GM11168 (cell line): ENCODE results near the gene PCSK6.

Experiments used
- in situ Hi-C: fragments of 300-500 bp; cut with MboI; formaldehyde crosslinking; loops from one replicate; pipeline ENCODE4 v1.12.0; 2022; ENCODE audit warnings: low sequenced_read_pairs; ENCODE audit not compliant: unreplicated experiment

Gene PCSK6

DNA sequence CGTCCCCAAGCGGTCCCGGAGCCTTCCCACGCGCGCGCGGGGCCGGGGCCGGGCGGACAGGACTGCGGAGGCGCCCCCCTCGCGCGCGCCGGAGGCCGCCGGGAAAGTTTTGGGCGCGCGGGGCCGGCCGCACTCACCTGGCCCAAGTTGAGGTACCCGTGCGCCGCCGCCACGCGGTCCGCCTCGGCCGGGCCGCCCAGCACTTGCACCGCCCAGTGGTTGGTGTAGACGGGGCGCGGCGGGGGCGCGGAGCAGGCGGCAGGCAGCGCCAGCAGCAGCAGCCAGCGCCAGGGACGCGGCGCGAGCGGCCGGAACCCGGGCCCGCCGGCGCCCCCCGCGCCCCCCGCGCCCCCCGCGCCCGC is 289 bp downstream of the PCSK6 start:
- in situ Hi-C loops: no loop called here

DNA sequence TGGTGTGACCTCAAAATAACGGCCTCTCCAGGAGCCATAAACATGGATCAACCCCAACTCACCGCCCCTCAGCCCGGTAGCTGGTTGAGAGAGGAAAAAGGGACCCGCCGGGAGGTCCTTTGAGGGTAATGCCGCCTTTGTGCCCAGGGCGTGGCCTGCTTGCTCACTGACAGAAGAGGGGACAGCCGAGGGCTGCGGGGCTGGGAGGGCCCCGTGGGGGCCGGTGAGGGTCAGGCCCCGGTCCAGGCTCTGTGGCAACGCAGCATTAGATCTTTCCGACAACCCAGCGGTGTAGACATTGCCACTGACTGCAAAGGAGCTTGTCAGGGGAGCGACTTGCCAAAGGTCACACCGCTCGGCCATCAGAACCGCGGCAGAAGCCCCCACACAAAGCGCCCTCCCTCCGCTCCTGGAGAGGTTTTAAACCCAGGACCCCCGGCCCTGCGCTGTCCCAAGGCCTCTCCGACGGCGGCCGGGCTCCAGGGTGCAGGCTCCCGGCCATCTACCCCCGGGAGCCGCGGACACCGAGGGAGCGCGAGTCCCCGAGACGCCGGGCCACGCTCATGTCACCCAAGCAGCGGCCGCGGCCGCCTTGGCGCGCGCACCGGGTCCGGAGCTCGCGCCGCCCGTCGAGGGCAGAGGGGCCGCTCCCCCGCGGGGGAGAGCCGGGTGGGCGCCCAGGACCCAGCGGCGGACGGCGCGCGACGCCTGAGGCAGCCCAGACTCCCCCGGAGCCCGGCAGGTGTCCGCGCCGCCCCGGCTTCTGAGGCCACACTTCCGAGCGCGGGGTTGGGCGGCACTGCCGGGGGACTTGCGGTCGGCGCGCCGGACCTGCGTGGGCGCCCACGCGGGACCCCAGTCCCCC is 975 bp downstream of the PCSK6 start:
- in situ Hi-C loops: no loop called here

DNA sequence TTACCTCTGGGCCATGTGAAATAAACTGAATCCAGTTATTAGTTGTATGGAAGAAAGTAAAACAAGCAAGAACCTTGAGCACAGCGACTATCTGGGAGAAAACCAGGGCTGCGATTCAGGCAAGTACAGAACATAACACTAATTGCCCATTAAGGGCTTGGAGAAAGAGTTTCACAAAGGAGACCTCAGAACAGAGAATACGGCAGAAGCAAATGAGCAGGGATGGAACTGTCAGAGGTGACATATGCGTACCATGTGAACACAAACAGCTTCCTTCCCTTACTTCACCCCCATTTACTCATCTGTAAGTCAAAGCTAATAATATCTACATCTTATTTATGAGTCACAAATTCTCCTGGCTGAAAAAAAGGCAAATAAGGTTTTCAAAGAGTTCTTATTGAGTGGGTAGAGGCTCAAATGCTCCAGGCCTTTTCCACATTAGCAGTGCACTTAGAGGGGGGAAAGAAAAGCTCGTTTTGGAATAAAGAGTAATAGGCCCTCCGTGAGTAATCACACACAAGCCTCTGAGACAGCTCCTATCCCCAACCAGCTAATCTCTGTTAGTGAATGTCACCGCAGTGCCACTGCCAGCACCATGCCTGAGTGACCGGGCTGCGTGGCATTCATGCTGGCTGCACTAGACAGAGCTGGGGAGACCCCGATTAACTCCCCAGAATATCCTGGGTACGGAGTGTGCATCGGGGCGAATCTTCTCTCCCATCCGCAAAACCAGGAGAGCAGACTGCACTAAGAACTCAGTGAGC is 2.6 kb downstream of the PCSK6 start:
- in situ Hi-C loops: no loop called here

DNA sequence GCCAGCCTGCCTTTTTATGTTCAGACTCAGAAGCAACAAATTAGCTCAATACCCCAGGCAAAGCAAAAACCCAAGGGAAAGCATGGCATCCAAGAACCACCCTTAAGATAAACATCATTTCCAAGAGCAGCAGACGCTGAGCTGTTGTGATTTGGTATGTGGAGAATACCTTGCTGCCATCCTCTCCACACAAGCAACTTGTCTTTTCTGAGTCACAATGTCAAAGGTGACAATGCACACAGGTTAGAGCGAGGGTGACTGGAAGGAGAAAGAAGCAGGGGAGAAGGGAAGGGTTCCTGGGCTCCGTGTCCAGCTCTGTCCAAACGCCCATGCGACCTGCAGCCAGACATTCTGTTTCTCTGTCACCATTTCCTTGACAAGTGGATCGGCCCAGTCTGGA is 6.0 kb downstream of the PCSK6 start:
- in situ Hi-C loops: no loop called here

DNA sequence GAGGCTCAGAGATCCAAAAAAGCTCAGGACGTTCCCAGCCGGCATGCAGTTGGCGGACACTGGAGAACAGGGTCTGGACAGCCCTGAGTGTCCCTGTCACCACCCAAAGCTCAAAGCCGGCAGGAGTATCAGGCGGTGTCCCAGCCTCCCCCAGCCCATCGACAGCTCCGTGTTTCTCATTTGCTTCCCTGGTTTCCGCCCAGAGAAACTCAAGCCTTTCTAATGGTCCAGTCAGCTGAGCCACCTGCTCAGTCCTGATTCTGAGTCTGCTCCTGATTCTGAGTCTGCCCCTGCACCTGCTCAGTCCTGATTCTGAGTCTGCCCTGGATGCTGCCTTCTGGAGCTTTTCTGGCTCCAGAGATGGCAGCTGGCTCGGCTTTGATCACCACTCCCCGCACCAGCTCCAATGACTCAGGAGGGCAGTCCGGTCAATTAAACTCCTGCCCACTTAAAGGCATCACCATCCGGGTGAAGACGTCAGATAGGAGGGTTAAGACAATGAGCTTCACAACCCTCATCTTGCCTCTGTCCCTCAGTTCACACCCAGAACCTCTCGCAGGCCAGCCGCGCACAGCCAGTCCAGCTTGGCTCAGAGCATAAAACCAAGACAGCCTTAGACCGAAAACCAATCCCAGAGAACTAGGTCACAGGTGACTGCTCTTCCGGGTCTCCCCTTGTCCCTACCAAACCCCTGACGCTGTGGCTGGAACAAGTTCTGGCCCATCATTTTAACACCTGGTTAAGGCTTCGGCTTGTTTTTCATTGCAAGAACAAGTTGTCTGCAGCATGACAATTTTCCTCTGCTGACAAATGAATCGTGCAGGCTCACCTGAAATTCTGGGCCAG is 6.8 kb downstream of the PCSK6 start:
- in situ Hi-C loops: no loop called here

DNA sequence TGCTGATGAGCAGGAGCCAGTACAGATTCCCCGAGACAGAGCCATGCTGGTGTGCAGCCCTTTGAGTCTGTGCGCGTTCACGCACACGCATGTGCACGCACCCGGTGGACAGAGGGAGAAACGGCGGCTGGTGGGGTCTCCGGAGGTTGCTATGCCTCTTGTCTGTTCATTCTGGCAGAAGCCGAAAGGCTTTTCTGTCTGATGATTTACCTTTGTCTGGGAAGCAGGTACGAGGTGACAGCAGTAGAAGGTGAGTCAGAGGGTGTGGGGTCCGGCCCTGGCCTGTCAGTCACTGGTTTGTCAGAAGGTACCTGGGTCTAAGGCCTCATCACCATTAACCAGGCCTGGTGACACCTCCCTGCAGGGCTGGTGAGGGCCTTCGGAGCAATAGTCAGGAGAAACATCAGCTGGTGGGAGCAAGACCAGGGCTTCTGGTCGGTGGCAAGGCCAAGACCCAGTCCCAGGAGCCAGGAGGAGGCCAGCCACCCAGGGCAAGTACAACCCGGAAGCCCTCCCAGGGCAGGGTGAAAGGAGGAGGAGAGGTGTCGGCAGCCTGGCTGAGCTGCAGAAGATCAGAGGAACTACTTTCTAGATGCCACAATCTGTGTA is 7.5 kb downstream of the PCSK6 start:
- in situ Hi-C loops: no loop called here

DNA sequence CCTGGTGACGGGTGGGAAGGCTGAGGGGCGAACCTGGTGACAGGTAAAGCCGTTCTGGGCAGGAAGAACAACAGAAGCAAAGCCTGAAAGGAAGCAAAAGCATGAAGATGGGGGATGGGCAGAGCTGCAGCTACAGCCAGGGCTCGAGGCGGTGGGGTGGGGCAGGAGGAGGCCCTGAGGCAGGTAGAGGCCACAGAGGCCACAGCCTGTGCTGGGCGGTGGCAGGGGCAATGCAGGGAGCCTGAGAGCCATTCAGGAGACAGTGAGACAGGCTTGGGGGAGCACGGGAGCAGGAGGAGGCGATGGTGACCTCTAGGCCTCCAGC is 8.2 kb downstream of the PCSK6 start:
- in situ Hi-C loops: no loop called here

DNA sequence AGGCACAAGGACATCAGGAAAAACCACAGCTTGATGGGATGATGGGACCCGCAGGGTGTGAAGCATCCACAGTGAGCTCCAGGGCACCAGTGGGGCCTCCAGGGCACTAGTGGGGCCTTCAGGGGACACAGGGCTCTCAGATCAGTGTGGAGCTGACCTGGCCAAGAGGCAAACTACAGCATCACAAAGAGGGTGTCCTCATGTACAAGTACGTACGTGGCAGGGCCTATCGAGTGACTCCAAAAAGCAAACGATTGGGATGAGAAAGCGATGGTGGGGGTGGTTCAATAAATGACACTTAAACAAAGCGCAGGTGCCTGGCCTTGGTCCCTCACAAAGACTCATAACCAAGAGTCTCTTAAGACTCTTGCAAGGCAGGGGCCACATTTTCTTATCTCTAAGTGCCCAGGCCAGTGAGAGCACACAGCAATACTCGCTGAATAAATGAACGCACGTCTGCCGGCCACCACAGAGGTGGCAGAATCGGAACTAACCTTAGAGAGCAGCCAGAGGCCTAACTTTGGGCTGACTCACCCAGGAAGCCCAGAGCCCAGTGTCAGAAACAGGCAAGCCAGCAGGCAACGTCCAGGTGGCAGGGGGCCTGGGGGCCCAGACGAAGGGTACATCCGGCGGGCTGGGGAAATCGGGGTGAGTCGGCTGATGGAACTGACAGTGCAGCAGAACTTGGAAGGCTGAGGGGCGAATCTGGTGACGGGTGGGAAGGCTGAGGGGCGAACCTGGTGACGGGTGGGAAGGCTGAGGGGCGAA is 8.7 kb downstream of the PCSK6 start:
- in situ Hi-C loops: no loop called here

DNA sequence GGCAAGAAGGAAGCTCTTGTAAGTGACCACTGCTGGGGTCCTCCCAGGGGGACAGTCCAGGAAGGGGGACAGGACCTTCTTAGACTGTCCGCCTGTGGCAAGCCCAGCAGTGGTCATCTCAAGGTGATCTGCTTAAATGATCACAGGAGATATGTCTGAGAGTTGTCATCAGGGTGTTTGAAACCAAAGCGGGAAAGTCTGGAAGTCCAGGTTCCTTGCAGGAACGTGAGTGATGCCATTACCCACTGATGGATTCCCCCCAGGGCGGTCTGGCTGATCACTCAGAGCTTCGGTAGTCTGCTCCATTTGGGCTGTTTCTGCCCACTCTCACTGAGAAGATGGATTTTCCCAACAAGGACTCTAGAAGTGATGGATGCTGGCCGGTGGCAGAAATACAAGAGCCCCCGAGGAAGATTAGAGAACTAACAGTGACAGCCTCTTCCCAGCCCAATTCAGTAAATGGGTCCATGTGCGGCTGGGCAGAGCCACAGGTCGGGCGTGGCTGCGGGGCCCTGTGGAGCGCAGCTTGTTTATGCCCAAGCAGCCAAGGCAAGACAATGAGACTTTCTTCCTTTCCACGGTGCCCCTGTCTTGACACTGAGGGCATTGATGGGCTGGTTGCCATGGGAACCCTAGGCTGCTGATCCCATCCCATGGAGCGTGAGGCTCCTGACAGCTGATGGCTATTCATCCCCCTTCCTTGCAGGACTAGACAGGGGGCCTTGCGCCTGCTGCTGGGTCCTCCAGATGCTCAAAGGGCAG is 9.5 kb downstream of the PCSK6 start:
- in situ Hi-C loops: no loop called here

DNA sequence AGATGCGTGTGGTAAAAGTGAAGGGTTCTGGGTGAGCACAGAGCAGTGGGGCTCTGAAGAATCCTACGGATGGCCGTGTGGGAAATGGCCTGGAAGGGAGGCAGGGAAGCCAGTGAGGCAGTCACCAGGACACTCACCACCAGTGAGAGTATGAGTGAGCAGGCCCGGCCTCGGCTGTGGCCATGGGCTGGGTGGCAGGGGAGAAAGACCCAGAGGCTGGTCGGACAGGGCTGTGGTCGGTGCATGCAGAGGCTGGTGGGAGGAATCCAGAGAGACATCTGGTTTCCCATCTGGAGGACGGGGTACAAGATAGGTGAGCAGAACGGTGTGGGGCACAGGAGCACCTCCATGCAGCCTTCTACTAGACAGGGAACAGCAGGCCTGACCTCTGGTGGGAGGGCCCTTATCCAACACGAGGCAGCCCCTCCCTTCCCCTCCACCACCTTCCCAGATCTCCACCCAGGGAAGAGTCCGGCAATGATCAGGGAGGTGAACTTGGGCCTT is 10.1 kb downstream of the PCSK6 start:
- in situ Hi-C loops: no loop called here

DNA sequence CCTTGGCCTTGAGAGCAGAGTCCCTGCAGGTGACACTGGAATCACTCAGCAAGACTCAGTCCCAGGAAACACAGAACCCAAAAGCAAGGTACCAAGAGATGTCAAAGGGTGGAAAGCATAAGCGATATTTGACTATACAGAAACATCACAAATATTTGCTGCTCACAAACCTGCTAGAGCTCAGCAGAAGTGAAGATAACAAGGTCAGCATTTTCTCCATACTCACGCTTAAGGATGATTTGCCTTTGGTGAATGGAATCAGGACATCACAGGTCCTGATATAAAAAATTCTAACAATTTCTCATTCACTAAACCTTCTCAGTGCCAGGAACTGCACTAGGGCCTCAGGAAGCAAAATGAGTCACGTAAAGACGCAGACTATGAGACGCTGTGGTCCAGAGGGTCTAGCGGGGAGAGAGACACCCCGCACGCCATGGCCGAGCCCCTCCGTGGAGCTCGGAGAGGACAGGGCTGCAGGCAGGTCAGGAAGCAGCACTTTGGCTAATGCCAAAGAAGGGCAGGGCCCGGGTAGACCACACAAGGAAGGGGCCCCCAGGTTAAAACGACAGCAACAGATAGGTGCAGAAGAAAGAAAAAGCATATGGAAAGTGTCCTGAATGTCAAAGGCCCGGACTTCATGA is 10.7 kb downstream of the PCSK6 start:
- in situ Hi-C loops: no loop called here

DNA sequence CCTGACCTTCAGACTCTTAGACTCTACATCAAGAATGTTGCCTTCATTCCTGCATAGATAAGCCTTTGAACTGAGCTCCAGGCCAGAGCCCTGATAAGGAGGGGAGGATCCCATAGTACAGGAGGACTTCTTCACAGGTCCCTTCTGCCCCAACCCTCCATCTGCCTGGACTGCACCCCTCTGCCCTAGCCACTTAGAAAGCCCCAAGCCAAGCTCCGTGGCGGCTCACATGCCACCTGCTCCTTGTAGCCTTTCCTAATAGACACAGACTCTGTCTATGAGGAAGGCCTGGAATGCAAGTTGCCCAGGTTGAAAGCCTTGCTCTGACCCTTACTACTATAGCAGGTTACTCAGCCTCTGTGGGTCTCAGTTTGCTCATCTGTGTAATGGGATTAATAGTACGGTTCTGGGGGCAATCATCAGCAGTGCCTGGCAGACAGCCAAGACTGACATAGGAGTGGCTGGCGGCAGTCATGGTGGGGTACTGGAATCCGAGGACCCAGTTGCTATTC is 11.6 kb downstream of the PCSK6 start:
- in situ Hi-C loops: no loop called here

DNA sequence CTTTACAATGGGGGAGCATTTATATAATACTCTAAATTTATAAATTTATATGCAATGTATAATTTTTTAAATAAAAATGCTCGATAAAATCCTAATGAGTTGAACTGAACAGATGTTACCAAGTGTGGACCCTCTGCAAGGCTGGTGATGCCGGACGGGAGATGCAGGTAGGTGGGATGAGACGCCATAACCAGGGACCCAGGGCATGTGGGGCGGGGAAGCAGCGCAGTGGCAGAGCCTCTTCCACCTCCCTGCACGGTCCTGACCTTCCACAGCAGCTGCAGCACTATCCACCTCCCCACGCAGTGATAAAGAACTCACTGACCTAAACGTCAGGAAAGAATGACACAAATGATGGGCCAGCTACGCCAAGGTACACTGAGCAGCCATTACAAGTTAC is 12.8 kb downstream of the PCSK6 start:
- in situ Hi-C loops: no loop called here

DNA sequence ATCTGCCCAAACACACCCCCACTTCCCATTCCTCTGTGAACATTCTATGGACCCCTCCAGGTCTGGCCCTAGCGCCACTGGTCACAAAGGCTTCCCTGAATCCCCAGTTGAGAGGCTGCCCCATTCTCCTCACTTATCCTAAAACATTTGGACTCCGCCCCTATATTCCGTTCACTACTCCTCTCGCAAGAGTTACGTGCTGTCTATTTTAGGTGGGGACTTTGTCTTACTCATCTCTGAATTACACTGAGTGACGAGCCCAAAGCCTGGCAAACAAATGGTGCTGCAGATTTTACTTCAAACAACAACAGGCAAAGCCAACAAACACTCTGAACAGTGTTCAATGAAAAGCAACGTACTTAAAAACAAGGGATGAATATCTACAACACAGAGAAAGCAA is 14.5 kb downstream of the PCSK6 start:
- in situ Hi-C loops: no loop called here

DNA sequence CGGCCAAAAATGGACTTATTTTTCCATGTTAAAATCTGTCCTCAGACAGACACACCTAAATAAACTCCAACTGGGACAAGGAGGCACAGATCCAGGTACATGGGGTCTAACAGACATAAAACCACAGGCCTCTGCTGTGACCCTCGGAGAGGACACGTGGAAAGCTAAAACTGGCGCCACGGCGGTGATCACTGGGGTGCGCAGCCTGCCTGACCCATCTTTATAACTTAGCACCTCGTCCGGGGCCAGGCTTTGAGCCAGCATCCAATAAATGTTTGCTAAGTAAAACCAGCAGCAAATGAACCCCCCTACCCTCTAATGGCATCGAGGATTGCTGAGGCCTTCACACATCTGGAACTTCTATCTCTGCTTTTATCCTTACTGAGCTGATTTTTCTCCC is 15.3 kb downstream of the PCSK6 start:
- in situ Hi-C loops: no loop called here

DNA sequence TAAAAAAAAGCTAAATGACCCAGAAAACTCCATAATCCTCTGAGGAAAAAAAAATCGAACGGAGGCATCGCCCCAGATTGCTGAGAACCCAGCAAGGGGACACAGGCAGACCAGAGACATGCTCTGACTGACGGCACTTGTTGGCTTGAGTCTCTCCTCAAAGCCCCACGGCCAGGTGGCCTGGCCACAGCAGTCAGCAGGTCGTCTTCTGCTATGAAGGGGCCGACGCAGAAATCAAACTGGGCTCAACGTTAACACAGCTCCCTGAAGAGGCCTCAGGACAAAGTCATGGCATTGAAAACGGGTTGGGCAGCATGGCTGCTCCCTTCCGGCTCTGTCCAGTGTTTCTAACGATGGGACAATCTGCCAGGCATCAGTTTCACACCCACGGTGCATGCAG is 17.5 kb downstream of the PCSK6 start:
- in situ Hi-C loops: no loop called here

DNA sequence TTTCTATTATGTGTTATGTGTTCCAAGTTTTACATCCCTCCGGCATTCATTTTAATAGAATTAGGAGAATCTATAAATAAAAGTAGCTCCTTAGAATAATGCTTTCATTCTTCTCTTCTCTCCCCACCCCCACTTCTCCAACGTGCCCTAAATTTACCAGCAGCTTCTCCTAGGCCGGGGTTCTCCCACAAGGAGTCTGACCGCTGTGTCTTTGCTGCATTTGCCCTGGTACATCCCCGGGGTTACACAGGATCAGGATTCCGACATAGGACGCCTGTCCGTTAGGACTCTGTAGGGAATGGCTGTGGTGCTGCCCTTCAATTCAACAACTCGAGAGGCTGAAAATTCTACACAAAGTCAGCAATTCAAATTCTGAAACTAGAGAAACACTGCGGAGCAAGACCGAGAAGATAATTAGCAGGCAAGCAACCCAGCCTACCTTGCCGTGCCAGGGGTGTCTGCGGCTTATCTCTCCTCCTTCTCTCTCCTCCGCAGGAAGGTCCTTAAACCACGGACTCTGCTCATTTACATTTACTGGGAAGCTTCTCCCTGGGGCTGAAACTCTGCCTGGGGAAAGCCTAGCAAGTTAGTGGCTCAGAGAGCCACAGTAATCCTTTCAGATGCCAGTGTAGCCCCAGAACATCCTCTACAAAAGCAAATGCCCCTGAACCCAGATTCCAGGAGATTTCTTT is 18.8 kb downstream of the PCSK6 start:
- in situ Hi-C loops: no loop called here
